ENCODE measurements around the gene OR2H1. TPM values are rescaled to one million over a fixed set of nuclear protein-coding genes. Genes with fewer than 3 reads are reported as not detected.

The OR2H1 gene
- total RNA-seq, 1 experiment from 2014 or later: not detected

- peaks cover 16% of the 10 kb centered on the region for H3K27me3 Mint-ChIP-seq (ENCODE audit: insufficient read depth, unreplicated experiment)
- no peaks in the 10 kb centered on the region for H3K9me3 Mint-ChIP-seq (ENCODE audit: unreplicated experiment)
- ChIA-PET POLR2A (no interaction called here), CTCF (no interaction called here)
- no peak overlapping the region for H3K4me3 ChIP-seq (ENCODE audit: low read depth, low read length)
- no peaks in the 10 kb centered on the region for H3K4me1 Mint-ChIP-seq (ENCODE audit: low read depth, unreplicated experiment)
- H3K4me1 ChIP-seq: no peaks in the 10 kb centered on the region
- H3K4me3 Mint-ChIP-seq (ENCODE audit: unreplicated experiment): no peak overlapping the region
- H3K36me3 ChIP-seq (ENCODE audit: control insufficient read depth, insufficient read depth, low read length): no peaks in the 10 kb centered on the region
- H3K36me3 Mint-ChIP-seq (ENCODE audit: insufficient read depth, unreplicated experiment): no peaks in the 10 kb centered on the region
- no peaks in the 10 kb centered on the region for H3K9me3 ChIP-seq
- BruUV-seq (replicated peaks): no TSS peak
- no peak overlapping the region for H3K27ac Mint-ChIP-seq (ENCODE audit: unreplicated experiment)
- DNase-seq: no peak
- no peak for TF ChIP-seq CTCF (IDR thresholded peaks at IDR 0.05; ENCODE audit: insufficient read depth in 1 of 2, low read depth in 1 of 2, low read length in 1 of 2, severe bottlenecking in 1 of 2, unreplicated experiment in 1 of 2)
- intact Hi-C loops (cut with micrococcal nuclease; ENCODE audit: unreplicated experiment): no loop called here
- H3K27me3 ChIP-seq (replicated peaks; ENCODE audit: control insufficient read depth, insufficient read depth, low read length): no peaks in the 10 kb centered on the region
Observed at GRCh38 chr6:29493261-29493660, 36.3 kb downstream of the OR2H1 start.

- no peaks in the 10 kb centered on the region for H3K4me1 ChIP-seq
- Mint-ChIP-seq H3K9me3 (ENCODE audit: unreplicated experiment) (no peaks in the 10 kb centered on the region), H3K4me1 (ENCODE audit: low read depth, unreplicated experiment) (no peaks in the 10 kb centered on the region), H3K27ac (ENCODE audit: unreplicated experiment) (no peak overlapping the region), H3K27me3 (ENCODE audit: insufficient read depth, unreplicated experiment) (peaks cover 21% of the 10 kb centered on the region), H3K36me3 (ENCODE audit: insufficient read depth, unreplicated experiment) (no peaks in the 10 kb centered on the region), H3K4me3 (ENCODE audit: unreplicated experiment) (no peak overlapping the region)
- ChIA-PET POLR2A (no interaction called here), CTCF (no interaction called here)
- DNase-seq: no peak
- no TSS peak for BruUV-seq (replicated peaks)
- H3K9me3 ChIP-seq: no peaks in the 10 kb centered on the region
- H3K4me3 ChIP-seq (ENCODE audit: low read depth, low read length): no peak overlapping the region
- H3K27me3 ChIP-seq (replicated peaks; ENCODE audit: control insufficient read depth, insufficient read depth, low read length): no peaks in the 10 kb centered on the region
- TF ChIP-seq CTCF (IDR thresholded peaks at IDR 0.05; ENCODE audit: insufficient read depth in 1 of 2, low read depth in 1 of 2, low read length in 1 of 2, severe bottlenecking in 1 of 2, unreplicated experiment in 1 of 2): no peak
- H3K36me3 ChIP-seq (ENCODE audit: control insufficient read depth, insufficient read depth, low read length): no peaks in the 10 kb centered on the region
- intact Hi-C loops (cut with micrococcal nuclease; ENCODE audit: unreplicated experiment): no loop called here
Observed at GRCh38 chr6:29494131-29494530, 37.2 kb downstream of the OR2H1 start.

GRCh38 chr6:29495571-29495970 is 38.6 kb downstream of the OR2H1 start:
- no peaks in the 10 kb centered on the region for H3K36me3 ChIP-seq (ENCODE audit: control insufficient read depth, insufficient read depth, low read length)
- ChIA-PET CTCF (no interaction called here), POLR2A (no interaction called here)
- BruUV-seq (replicated peaks): no TSS peak
- no peak for TF ChIP-seq CTCF (IDR thresholded peaks at IDR 0.05; ENCODE audit: insufficient read depth in 1 of 2, low read depth in 1 of 2, low read length in 1 of 2, severe bottlenecking in 1 of 2, unreplicated experiment in 1 of 2)
- Mint-ChIP-seq H3K4me3 (ENCODE audit: unreplicated experiment) (no peak overlapping the region), H3K27ac (ENCODE audit: unreplicated experiment) (no peak overlapping the region), H3K27me3 (ENCODE audit: insufficient read depth, unreplicated experiment) (peaks cover 24% of the 10 kb centered on the region), H3K9me3 (ENCODE audit: unreplicated experiment) (no peaks in the 10 kb centered on the region), H3K4me1 (ENCODE audit: low read depth, unreplicated experiment) (no peaks in the 10 kb centered on the region), H3K36me3 (ENCODE audit: insufficient read depth, unreplicated experiment) (no peaks in the 10 kb centered on the region)
- H3K9me3 ChIP-seq: no peaks in the 10 kb centered on the region
- no peak overlapping the region for H3K4me3 ChIP-seq (ENCODE audit: low read depth, low read length)
- H3K4me1 ChIP-seq: no peaks in the 10 kb centered on the region
- intact Hi-C loops (cut with micrococcal nuclease; ENCODE audit: unreplicated experiment): no loop called here
- DNase-seq: no peak
- peaks cover 1% of the 10 kb centered on the region; the same call in 1 of the 2 replicates for H3K27me3 ChIP-seq (replicated peaks; ENCODE audit: control insufficient read depth, insufficient read depth, low read length)

All from Caco-2 (cell line).